Bronchial epithelial cell (primary cell): ENCODE results near the gene WAS. TPM values are rescaled to one million over a fixed set of nuclear protein-coding genes. Genes with fewer than 3 reads are reported as not detected.
"Not testable (repeated sequence)": the region's sequence is repeated elsewhere in the genome, so short reads cannot be mapped to it uniquely, and the experiment has no call there.

Experiments
- DNase-seq: peaks from one replicate; pipeline ENCODE4 v3.0.0-alpha.2; 2010; ENCODE audit warnings: low read depth
- FAIRE-seq: peaks from 2 replicates; lab custom pipeline; 2011; peaks lifted over from hg19 to GRCh38; lab: Jason Lieb, UNC
- H3K27me3 ChIP-seq: 2 replicates; pipeline ENCODE4 v1.5.1; 2011; ENCODE audit warnings: low read length; ENCODE audit not compliant: control insufficient read depth, insufficient read depth
- H3K36me3 ChIP-seq: 2 replicates; pipeline ENCODE4 v1.5.1; 2011; ENCODE audit warnings: low read length; ENCODE audit not compliant: control insufficient read depth, insufficient read depth
- H3K4me3 ChIP-seq: 2 replicates; pipeline ENCODE4 v1.5.1; 2011; ENCODE audit warnings: mild to moderate bottlenecking, low read depth, low read length, control low read depth
- CTCF ChIP-seq: IDR thresholded peaks from 2 replicates; pipeline ENCODE4 v1.5.1; 2011; ENCODE audit warnings: mild to moderate bottlenecking, moderate library complexity, low read length, control low read depth, inconsistent platforms; ENCODE audit not compliant: insufficient read depth, severe bottlenecking
- total RNA-seq: library from RNA; depleted of rRNA; stranded (reverse); fragments of >200 nt; gene quantifications from 2 replicates; pipeline ENCODE4 v1.2.1, GENCODE V29; 2014

WAS gene
- total RNA-seq, 1 donor from 2014 or later, result not detected

- not testable (repeated sequence) for H3K36me3 ChIP-seq, DNase-seq, H3K27me3 ChIP-seq, H3K4me3 ChIP-seq, FAIRE-seq
Observed at GRCh38 chrX:48659686-48660085, 23.9 kb upstream of the WAS start.

- Histone ChIP-seq H3K27me3 (no peaks in the 10 kb centered on the region), H3K36me3 (no peaks in the 10 kb centered on the region), H3K4me3 (no peak overlapping the region)
- FAIRE-seq (no peak), DNase-seq (no peak)
- no peak for TF ChIP-seq CTCF
Observed at GRCh38 chrX:48663241-48663640, 20.4 kb upstream of the WAS start.

GRCh38 chrX:48664156-48664555 lies 19.4 kb upstream of the WAS start:
- DNase-seq (no peak), FAIRE-seq (no peak)

GRCh38 chrX:48665991-48666390 lies 17.6 kb upstream of the WAS start:
- FAIRE-seq, result no peak

More at GRCh38 chrX:48664156-48664555, 19.4 kb upstream of the WAS start:
- no peaks in the 10 kb centered on the region for H3K36me3 ChIP-seq
- no peaks in the 10 kb centered on the region for H3K27me3 ChIP-seq
- no peak overlapping the region for H3K4me3 ChIP-seq
- no peak for TF ChIP-seq CTCF

GRCh38 chrX:48666649-48667048 lies 16.9 kb upstream of the WAS start:
- DNase-seq (no peak), FAIRE-seq (no peak)
- TF ChIP-seq CTCF, result no peak
- Histone ChIP-seq H3K27me3 (no peaks in the 10 kb centered on the region), H3K4me3 (no peak overlapping the region), H3K36me3 (no peaks in the 10 kb centered on the region)

More at GRCh38 chrX:48665991-48666390, 17.6 kb upstream of the WAS start:
- H3K27me3 ChIP-seq, result no peaks in the 10 kb centered on the region
- H3K4me3 ChIP-seq, result no peak overlapping the region
- no peak for TF ChIP-seq CTCF
- no peaks in the 10 kb centered on the region for H3K36me3 ChIP-seq
- DNase-seq, result peak; percentile 3

- no peak for FAIRE-seq
- no peak for TF ChIP-seq CTCF
- H3K4me3 ChIP-seq, result no peak overlapping the region
- no peaks in the 10 kb centered on the region for H3K36me3 ChIP-seq
- no peak for DNase-seq
- no peaks in the 10 kb centered on the region for H3K27me3 ChIP-seq
Observed at GRCh38 chrX:48667509-48667908, 16.1 kb upstream of the WAS start.

GRCh38 chrX:48668187-48668586 lies 15.4 kb upstream of the WAS start:
- DNase-seq, H3K4me3 ChIP-seq, FAIRE-seq: not testable (repeated sequence)

More at GRCh38 chrX:48668187-48668586, 15.4 kb upstream of the WAS start:
- H3K27me3 ChIP-seq, H3K36me3 ChIP-seq: not testable (repeated sequence)
